ENCODE measurements around the gene EYS.

- TF ChIP-seq EZH2 (IDR thresholded peaks at IDR 0.05; ENCODE audit: insufficient read depth, poor library complexity, severe bottlenecking): no peak
- TF ChIP-seq EZH2phosphoT487 (IDR thresholded peaks at IDR 0.05; ENCODE audit: insufficient read depth, low read depth): no peak
Observed at GRCh38 chr6:65004283-65004682, 702.7 kb downstream of the EYS start.

Measured in GM23248 (cell line).